PC-9 (cell line): ENCODE measurements around the gene HRH1.

ENCODE experiments used
- EZH2 ChIP-seq: fragments of 200-600 bp; sonication (generic); IDR thresholded peaks from 2 replicates; pipeline ENCODE4 v1.8.0; 2017; ENCODE audit warnings: antibody characterized with exemption, low read depth
- TF ChIP-seq, protein P1 (sequence below): fragments of 200-600 bp; sonication (generic); conservative IDR thresholded peaks from 2 replicates; pipeline ENCODE4 v1.6.1; 2017; ENCODE audit warnings: mixed run types, antibody characterized with exemption, mild to moderate bottlenecking, moderate library complexity

DNA sequence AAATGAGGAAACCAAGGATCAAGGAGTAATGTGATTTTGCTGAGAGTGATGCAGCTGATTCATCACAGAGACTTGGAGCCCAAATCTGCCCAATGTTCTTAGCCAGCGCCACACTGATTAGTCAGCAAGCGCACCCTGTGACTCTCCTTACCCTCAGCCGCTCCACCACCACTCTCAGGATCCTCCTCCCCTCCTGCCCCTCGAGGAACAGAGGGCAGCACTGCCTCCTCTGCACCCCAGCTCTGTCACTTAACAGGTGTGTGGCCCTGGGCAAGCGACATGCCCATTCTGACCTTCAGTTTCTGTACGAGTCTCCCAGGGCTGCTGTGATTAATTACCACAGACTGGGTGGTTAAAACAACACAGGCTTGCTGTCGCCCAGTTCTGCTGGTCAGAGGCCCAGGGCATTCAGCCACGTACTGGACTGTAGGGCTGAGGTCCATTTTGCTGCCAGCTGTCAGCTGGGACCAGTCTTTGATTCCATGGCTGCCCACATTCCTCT is 36.1 kb upstream of the HRH1 start:
- no peak for TF ChIP-seq EZH2
- TF ChIP-seq, protein P1, sequence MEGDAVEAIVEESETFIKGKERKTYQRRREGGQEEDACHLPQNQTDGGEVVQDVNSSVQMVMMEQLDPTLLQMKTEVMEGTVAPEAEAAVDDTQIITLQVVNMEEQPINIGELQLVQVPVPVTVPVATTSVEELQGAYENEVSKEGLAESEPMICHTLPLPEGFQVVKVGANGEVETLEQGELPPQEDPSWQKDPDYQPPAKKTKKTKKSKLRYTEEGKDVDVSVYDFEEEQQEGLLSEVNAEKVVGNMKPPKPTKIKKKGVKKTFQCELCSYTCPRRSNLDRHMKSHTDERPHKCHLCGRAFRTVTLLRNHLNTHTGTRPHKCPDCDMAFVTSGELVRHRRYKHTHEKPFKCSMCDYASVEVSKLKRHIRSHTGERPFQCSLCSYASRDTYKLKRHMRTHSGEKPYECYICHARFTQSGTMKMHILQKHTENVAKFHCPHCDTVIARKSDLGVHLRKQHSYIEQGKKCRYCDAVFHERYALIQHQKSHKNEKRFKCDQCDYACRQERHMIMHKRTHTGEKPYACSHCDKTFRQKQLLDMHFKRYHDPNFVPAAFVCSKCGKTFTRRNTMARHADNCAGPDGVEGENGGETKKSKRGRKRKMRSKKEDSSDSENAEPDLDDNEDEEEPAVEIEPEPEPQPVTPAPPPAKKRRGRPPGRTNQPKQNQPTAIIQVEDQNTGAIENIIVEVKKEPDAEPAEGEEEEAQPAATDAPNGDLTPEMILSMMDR = no peak
